HepG2 (cell line): ENCODE results near the gene CSTB. TPM values are rescaled to one million over a fixed set of nuclear protein-coding genes. Genes with fewer than 3 reads are reported as not detected.

Experiments used
- ATAC-seq: fragments of 200-7000 bp; cut with Tn5 transposase; 3 replicates; pipeline ENCODE4 v1.9.1; 2020; ENCODE audit warnings: mild to moderate bottlenecking, moderate library complexity
- BruUV-seq: library from RNA; stranded (reverse); fragments of 400-500 nt; replicated peaks from 2 replicates; lab custom pipeline; 2021; lab: Mats Ljungman, UMichigan
- CTCF ChIA-PET: fragments of 300-600 bp; formaldehyde crosslinking; extraction: SDS; loops from one replicate; lab custom pipeline; 2021; ENCODE audit warnings: low total read pairs, inconsistent platforms, low intra/inter-chr PET ratio; lab: Yijun Ruan, JAX
- POLR2A ChIA-PET: fragments of 350-600 bp; sonication (Branson Sonifier 250); formaldehyde crosslinking; loops from one replicate; lab custom pipeline; 2020; ENCODE audit warnings: antibody characterized with exemption, inconsistent platforms; lab: Yijun Ruan, JAX
- DNase-seq: peaks from one replicate; pipeline ENCODE4 v3.0.0-alpha.2; 2015; ENCODE audit warnings: low spot score
- FAIRE-seq: peaks from 3 replicates; lab custom pipeline; 2011; peaks lifted over from hg19 to GRCh38; lab: Jason Lieb, UNC
- H2AFZ ChIP-seq: one replicate; pipeline ENCODE4 v1.6.1; 2011; ENCODE audit warnings: low read length, inconsistent platforms
- H3K27ac ChIP-seq: fragments of 300-600 bp; 3 replicates; pipeline ENCODE4 v1.8.0; 2011; ENCODE audit warnings: mixed run types, mild to moderate bottlenecking, mixed read lengths, low read length, inconsistent platforms; ENCODE audit not compliant: insufficient read depth; ENCODE audit errors: extremely low read length
- H3K27me3 ChIP-seq, 2 experiments: fragments of 200-600 bp in 1 of 2; 2 replicates in 1 of 2; 3 replicates in 1 of 2; pipeline versions ENCODE4 v1.6.0 to v1.8.0; 2011; ENCODE audit warnings: low read length in 2 of 2, mild to moderate bottlenecking in 2 of 2, moderate library complexity in 2 of 2, inconsistent platforms in 1 of 2; ENCODE audit not compliant: insufficient read depth in 2 of 2, control insufficient read depth in 1 of 2
- H3K36me3 ChIP-seq, 2 experiments: fragments of 200-600 bp in 1 of 2; replicated peaks in 1 of 2; 2 replicates in 1 of 2; 3 replicates in 1 of 2; pipeline versions ENCODE4 v1.5.1 to v1.8.0; 2011; ENCODE audit warnings: low read length in 2 of 2, inconsistent platforms in 1 of 2; ENCODE audit not compliant: insufficient read depth in 2 of 2, control insufficient read depth in 1 of 2
- H3K4me1 ChIP-seq: 2 replicates; pipeline ENCODE4 v1.5.1; 2012; ENCODE audit warnings: low read length, inconsistent platforms; ENCODE audit not compliant: insufficient read depth
- H3K4me2 ChIP-seq: 2 replicates; pipeline ENCODE4 v1.6.0; 2011; ENCODE audit warnings: low read depth, low read length, inconsistent platforms
- H3K4me3 ChIP-seq, 3 experiments: fragments of 200-600 bp in 1 of 3; sonication (generic), shearing (Covaris generic) in 1 of 3; replicated peaks in 1 of 3; 2 replicates each; pipeline ENCODE4 v1.5.1; 2011 to 2016; ENCODE audit warnings: low read length in 3 of 3, inconsistent platforms in 2 of 3, low read depth in 2 of 3, mild to moderate bottlenecking in 2 of 3, control low read depth in 1 of 3, mixed read lengths in 1 of 3; ENCODE audit not compliant: insufficient read depth in 1 of 3
- H3K79me2 ChIP-seq: one replicate; pipeline ENCODE4 v1.6.1; 2011; ENCODE audit warnings: low read length, inconsistent platforms; ENCODE audit not compliant: insufficient read depth
- H3K9ac ChIP-seq: 2 replicates; pipeline ENCODE4 v1.6.0; 2011; ENCODE audit warnings: mild to moderate bottlenecking, low read depth, low read length, inconsistent platforms; ENCODE audit not compliant: insufficient read depth
- H3K9me3 ChIP-seq: 2 replicates; pipeline ENCODE4 v1.5.1; 2012; ENCODE audit warnings: mild to moderate bottlenecking, low read length
- H4K20me1 ChIP-seq: 2 replicates; pipeline ENCODE4 v1.6.0; 2011; ENCODE audit warnings: inconsistent platforms, mild to moderate bottlenecking, low read length, moderate library complexity; ENCODE audit not compliant: insufficient read depth
- FOXM1 ChIP-seq: sonication (generic); formaldehyde crosslinking; IDR thresholded peaks from 2 replicates; pipeline ENCODE4 v1.5.0; 2020; ENCODE audit warnings: missing genetic modification reagents
- HNRNPL ChIP-seq: fragments of 200-400 bp; formaldehyde crosslinking; IDR thresholded peaks from 2 replicates; pipeline ENCODE4 v1.6.1; 2017; ENCODE audit warnings: mild to moderate bottlenecking, low read depth, low read length
- HOXA7 ChIP-seq: sonication (generic); formaldehyde crosslinking; IDR thresholded peaks from 2 replicates; pipeline ENCODE4 v1.8.1; 2022; ENCODE audit warnings: mild to moderate bottlenecking, missing genetic modification reagents, moderate library complexity
- LCORL ChIP-seq, 2 experiments: fragments of 450-650 bp in 1 of 2; sonication (generic) in 1 of 2; formaldehyde crosslinking in 1 of 2; IDR thresholded peaks; 2 replicates each; pipeline versions ENCODE4 v1.5.0 to v1.6.1; 2017 to 2020; ENCODE audit warnings: antibody characterized with exemption in 1 of 2, missing genetic modification reagents in 1 of 2
- NR2F2 ChIP-seq: IDR thresholded peaks from 2 replicates; pipeline ENCODE4 v1.6.1; 2012; ENCODE audit warnings: low read depth, inconsistent platforms, borderline replicate concordance
- PHF5A ChIP-seq: IDR thresholded peaks from one replicate; pipeline ENCODE4 v1.6.1; 2018; ENCODE audit warnings: low read depth, missing genetic modification reagents; ENCODE audit not compliant: unreplicated experiment
- PHF8 ChIP-seq: sonication (generic); formaldehyde crosslinking; IDR thresholded peaks from 2 replicates; pipeline ENCODE4 v1.5.0; 2020; ENCODE audit warnings: missing genetic modification reagents
- POLR2AphosphoS5 ChIP-seq: IDR thresholded peaks from 2 replicates; pipeline ENCODE4 v1.6.1; 2012; ENCODE audit warnings: low read depth, low read length
- ZFP90 ChIP-seq: sonication (generic); formaldehyde crosslinking; IDR thresholded peaks from 2 replicates; pipeline ENCODE4 v1.8.0; 2022; ENCODE audit warnings: missing genetic modification reagents, mild to moderate bottlenecking, inconsistent platforms, borderline replicate concordance
- ZNF256 ChIP-seq: sonication (generic); formaldehyde crosslinking; conservative IDR thresholded peaks from 2 replicates; pipeline ENCODE4 v1.4.0; 2020; ENCODE audit warnings: missing genetic modification reagents
- ZNF33A ChIP-seq: sonication (generic); formaldehyde crosslinking; IDR thresholded peaks from 2 replicates; pipeline ENCODE4 v1.5.1; 2020; ENCODE audit warnings: missing genetic modification reagents, mild to moderate bottlenecking, moderate library complexity, borderline replicate concordance
- WGBS: methylation state at CpG from one replicate; pipeline ENCODE4 v1.1.6; 2017; ENCODE audit warnings: low lambda C conversion rate; 5-methylcytosine and 5-hydroxymethylcytosine counted together
- in situ Hi-C: cut with HindIII; loops from 2 replicates; pipeline ENCODE4 v1.10.0; 2017; ENCODE audit warnings: low pct_unique_long_range_greater_than_20kb; ENCODE audit not compliant: extremely low pct_ligation_motif_present
- intact Hi-C: fragments of 100-400 bp; cut with micrococcal nuclease; formaldehyde crosslinking; loops from one replicate; pipeline ENCODE4 v1.10.0; 2022; ENCODE audit not compliant: unreplicated experiment
- polyA plus RNA-seq, 8 experiments: library from polyadenylated mRNA; depleted of rRNA in 3 of 8; stranded (reverse) in 7 of 8; unstranded in 1 of 8; fragments of >200 nt; fragmentation: Illumina TruSeq in 4 of 8; extraction: Trizol in 4 of 8; gene quantifications; 2 replicates each; pipeline versions ENCODE4 v1.2.1 to v1.2.3, GENCODE V29; 2011 to 2016; ENCODE audit warnings: low read depth in 4 of 8, missing spikeins in 1 of 8, mixed read lengths in 1 of 8; ENCODE audit not compliant: insufficient read depth in 1 of 8
- total RNA-seq, 5 experiments: library from RNA; depleted of rRNA; stranded (reverse); fragments of >200 nt; fragmentation: Illumina TruSeq; extraction: Trizol; gene quantifications; 2 replicates each; pipeline ENCODE4 v1.2.3, GENCODE V29; 2016; ENCODE audit warnings: low read depth in 1 of 5
- TF ChIP-seq, protein P1 (sequence below): sonication (generic); formaldehyde crosslinking; IDR thresholded peaks from 2 replicates; pipeline ENCODE4 v1.4.0; 2020; ENCODE audit warnings: missing genetic modification reagents, borderline replicate concordance
- TF ChIP-seq, protein P2 (sequence below): sonication (generic); formaldehyde crosslinking; IDR thresholded peaks from 2 replicates; pipeline ENCODE4 v1.4.0; 2020; ENCODE audit warnings: missing genetic modification reagents
- TF ChIP-seq, protein P3 (sequence below): sonication (generic); formaldehyde crosslinking; IDR thresholded peaks from 2 replicates; pipeline ENCODE4 v1.4.0; 2020; ENCODE audit warnings: missing genetic modification reagents
- TF ChIP-seq, protein P4 (sequence below): sonication (generic); formaldehyde crosslinking; conservative IDR thresholded peaks from 2 replicates; pipeline ENCODE4 v1.8.0; 2022; ENCODE audit warnings: low read depth, missing genetic modification reagents

CSTB gene
- total and polyA plus RNA-seq, 2 of the 13 experiments (the other 11 are each of a cell fraction or from before 2014, with no cell fraction given) = 11.7 to 94.1 TPM

DNA sequence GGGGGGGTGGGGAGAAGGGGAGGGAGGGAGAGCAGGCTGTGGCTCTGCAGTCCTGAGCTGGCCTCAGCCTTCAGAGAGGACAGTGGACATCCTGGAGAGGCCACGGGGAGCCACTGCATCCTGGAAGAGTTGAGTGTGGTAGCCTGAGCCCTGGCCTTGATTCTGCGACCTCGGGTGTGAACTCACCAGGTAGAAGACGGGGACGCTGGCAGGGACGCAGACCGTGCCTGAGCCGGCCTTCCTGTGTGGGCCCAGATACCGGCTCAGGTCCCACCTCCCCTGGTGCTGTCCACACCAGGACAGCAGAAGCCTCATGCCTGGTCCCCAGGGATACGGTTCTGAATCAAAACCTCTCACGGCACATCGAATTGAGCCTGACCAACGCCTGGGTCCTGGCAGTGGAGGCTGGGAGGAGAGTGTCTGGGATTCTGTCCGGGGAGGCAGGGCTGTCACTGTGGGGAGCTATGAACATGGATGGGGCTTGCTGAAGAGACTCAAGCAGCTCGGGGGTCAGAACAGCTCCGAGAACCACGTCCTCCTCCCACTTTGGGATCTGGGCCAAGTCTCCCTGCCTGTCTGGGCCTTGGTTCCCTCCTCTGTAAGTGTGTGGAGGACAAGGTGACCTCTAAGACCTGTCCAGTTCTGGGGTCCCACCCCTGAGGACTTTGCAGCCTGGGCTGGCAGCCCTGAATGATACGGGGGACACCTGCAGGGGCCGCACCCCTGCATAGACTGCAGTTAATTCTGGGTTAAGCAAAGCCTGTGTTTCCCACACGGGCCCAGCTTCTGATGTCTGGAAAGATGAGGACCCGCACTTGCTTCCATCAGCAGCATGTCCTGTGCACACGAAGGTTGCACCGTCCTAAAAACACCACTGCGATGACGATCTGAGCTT, 43.6 kb upstream of the CSTB start:
- intact Hi-C loops (loop anchor here (10.0 kb wide), 1 partner anchor 95 kb away; no protein-coding TSS in a partner anchor), in situ Hi-C loops (no loop called here)
- H3K79me2 ChIP-seq = no peaks in the 10 kb centered on the region
- H3K4me3 ChIP-seq = no peak overlapping the region
- FAIRE-seq (no peak), DNase-seq (no peak), ATAC-seq (no peak)
- H2AFZ ChIP-seq = no peak overlapping the region
- 61% methylated on average over 10 of the region's 25 CpGs for WGBS
- H3K36me3 ChIP-seq = no peaks in the 10 kb centered on the region
- peaks cover 28% of the 10 kb centered on the region for H3K4me1 ChIP-seq
- H3K9me3 ChIP-seq = no peaks in the 10 kb centered on the region
- no peak overlapping the region for H3K27ac ChIP-seq
- no peak overlapping the region for H3K9ac ChIP-seq
- no peaks in the 10 kb centered on the region for H4K20me1 ChIP-seq
- H3K27me3 ChIP-seq = peaks cover 1 to 12% of the 10 kb centered on the region in 2 experiments; a peak in 3 of 5 replicates
- POLR2A ChIA-PET = no interaction called here
- CTCF ChIA-PET = no interaction called here
- no TSS peak for BruUV-seq
- no peak overlapping the region for H3K4me2 ChIP-seq
- TF ChIP-seq, protein P1, sequence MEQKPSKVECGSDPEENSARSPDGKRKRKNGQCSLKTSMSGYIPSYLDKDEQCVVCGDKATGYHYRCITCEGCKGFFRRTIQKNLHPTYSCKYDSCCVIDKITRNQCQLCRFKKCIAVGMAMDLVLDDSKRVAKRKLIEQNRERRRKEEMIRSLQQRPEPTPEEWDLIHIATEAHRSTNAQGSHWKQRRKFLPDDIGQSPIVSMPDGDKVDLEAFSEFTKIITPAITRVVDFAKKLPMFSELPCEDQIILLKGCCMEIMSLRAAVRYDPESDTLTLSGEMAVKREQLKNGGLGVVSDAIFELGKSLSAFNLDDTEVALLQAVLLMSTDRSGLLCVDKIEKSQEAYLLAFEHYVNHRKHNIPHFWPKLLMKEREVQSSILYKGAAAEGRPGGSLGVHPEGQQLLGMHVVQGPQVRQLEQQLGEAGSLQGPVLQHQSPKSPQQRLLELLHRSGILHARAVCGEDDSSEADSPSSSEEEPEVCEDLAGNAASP (CRISPR knock-in tag) = no peak
- TF ChIP-seq HNRNPL (no peak), ZFP90 (CRISPR knock-in tag) (no peak), FOXM1 (CRISPR knock-in tag) (no peak), LCORL (IDR thresholded peaks at IDR 0.05) (no peak), LCORL (CRISPR knock-in tag; IDR thresholded peaks at IDR 0.05) (no peak), PHF5A (CRISPR knock-in tag) (no peak), PHF8 (CRISPR knock-in tag) (no peak), ZNF256 (CRISPR knock-in tag) (no peak), HOXA7 (no peak), POLR2AphosphoS5 (no peak), NR2F2 (no peak), ZNF33A (CRISPR knock-in tag) (no peak)
- TF ChIP-seq, protein P2, sequence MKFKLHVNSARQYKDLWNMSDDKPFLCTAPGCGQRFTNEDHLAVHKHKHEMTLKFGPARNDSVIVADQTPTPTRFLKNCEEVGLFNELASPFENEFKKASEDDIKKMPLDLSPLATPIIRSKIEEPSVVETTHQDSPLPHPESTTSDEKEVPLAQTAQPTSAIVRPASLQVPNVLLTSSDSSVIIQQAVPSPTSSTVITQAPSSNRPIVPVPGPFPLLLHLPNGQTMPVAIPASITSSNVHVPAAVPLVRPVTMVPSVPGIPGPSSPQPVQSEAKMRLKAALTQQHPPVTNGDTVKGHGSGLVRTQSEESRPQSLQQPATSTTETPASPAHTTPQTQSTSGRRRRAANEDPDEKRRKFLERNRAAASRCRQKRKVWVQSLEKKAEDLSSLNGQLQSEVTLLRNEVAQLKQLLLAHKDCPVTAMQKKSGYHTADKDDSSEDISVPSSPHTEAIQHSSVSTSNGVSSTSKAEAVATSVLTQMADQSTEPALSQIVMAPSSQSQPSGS (CRISPR knock-in tag) = no peak
- TF ChIP-seq, protein P3, sequence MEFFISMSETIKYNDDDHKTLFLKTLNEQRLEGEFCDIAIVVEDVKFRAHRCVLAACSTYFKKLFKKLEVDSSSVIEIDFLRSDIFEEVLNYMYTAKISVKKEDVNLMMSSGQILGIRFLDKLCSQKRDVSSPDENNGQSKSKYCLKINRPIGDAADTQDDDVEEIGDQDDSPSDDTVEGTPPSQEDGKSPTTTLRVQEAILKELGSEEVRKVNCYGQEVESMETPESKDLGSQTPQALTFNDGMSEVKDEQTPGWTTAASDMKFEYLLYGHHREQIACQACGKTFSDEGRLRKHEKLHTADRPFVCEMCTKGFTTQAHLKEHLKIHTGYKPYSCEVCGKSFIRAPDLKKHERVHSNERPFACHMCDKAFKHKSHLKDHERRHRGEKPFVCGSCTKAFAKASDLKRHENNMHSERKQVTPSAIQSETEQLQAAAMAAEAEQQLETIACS (CRISPR knock-in tag) = no peak
- TF ChIP-seq, protein P4, sequence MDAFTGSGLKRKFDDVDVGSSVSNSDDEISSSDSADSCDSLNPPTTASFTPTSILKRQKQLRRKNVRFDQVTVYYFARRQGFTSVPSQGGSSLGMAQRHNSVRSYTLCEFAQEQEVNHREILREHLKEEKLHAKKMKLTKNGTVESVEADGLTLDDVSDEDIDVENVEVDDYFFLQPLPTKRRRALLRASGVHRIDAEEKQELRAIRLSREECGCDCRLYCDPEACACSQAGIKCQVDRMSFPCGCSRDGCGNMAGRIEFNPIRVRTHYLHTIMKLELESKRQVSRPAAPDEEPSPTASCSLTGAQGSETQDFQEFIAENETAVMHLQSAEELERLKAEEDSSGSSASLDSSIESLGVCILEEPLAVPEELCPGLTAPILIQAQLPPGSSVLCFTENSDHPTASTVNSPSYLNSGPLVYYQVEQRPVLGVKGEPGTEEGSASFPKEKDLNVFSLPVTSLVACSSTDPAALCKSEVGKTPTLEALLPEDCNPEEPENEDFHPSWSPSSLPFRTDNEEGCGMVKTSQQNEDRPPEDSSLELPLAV (CRISPR knock-in tag) = no peak
